GM21825 (cell line): ENCODE results near the gene FAM200C.

ENCODE experiments used
- ATAC-seq: cut with Tn5 transposase; IDR thresholded peaks from one replicate; pipeline ENCODE4 v1.9.1; 2021; ENCODE audit warnings: mild to moderate bottlenecking, moderate library complexity; ENCODE audit not compliant: unreplicated experiment

The FAM200C gene

DNA sequence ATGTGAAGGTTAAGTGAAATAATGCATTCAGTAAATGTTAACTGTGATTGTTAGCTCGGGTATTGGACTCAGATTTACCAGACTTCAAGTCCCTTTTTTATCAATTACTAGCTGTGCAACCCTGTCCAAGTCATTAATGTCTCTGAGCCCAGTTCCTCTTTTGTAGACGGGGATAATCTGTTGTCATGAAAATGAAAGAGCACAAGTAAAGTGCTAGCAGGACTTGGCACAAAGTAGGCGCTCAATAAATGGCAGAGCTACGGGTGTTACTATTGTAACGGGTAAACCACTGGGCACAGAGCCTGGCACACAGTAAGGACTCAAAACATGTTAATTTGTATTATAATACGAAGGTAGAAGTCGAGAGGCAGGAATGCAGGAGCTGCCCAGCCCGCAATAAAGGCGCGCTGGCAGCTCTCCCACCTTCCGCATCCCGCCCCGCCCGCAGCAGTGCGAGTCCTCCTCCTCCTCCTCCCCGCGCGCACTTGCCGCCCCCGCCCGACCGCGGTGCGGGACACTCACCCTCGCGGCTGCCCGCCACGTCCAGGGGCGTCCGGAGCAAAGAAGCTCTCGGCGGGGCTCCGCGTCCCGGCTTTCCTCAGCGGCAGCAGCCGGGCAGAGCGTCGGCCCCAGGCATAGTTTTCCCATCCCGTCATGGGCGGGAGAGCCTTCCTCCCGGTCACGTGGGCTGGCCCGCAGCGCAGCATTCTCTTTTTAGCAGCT is 29.7 kb downstream of the FAM200C start, which contains the start of gene C1QTNF2:
TSS of gene C1QTNF2 (minus strand) at position 637 of the 723 bp plus-strand sequence. CDS start 15,615 bp downstream, outside the sequence.
- ATAC-seq, result no peak

DNA sequence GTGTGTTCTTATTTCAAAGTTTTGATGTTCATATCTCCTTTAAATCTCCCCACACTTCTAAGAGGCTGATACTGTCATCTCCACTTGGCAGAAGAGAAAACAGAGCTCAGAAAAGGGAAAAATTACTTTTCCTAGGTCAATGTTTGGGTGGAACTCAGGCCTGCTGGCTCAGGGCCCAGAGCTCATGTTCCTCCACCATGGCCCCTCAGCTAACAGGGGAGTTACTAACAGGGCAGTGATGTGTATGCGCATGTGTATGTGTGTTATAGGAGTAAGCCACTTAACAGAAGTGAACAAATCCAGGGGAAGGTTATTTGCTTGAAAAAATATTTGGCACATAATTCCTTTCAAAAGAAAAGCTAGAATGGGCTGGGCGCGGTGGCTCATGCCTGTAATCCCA is 32.0 kb downstream of the FAM200C start:
- no peak for ATAC-seq

DNA sequence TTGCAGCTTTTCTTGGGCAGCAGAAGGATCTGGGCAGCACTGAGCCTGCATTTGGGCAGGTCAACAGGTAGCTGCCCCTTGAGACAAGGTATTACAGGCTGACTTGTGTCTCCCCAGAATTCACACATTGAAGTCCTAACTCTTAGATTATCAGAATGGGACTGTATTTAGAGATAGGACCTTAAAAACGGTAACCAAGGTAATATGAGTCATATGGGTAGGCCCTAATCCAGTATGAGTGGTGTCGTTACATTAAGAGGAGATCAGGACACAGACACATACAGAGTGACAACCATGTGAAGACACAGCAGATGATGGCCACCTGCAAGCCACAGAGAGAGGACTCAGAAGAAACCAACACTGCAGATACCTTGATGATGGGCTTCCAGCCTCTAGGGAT is 32.6 kb downstream of the FAM200C start:
- no peak for ATAC-seq

DNA sequence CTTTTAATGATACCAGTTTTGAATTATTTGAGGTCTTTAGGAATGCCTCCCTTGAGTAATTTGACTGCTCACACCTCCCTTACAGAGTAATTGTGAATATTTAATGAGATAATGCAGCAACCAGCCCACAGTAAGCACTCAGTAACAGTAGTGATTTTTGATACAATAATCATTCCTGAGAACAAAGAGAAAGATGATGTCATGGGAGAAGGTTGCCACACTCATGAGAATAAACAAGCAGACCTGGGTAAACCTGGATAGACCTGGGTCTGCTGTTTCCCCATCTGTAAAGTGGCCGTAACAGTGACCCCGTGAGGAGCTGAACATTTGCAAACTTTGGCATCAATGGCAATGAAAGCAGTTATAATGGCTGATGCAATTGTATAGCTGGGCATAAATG is 33.6 kb downstream of the FAM200C start:
- no peak for ATAC-seq

DNA sequence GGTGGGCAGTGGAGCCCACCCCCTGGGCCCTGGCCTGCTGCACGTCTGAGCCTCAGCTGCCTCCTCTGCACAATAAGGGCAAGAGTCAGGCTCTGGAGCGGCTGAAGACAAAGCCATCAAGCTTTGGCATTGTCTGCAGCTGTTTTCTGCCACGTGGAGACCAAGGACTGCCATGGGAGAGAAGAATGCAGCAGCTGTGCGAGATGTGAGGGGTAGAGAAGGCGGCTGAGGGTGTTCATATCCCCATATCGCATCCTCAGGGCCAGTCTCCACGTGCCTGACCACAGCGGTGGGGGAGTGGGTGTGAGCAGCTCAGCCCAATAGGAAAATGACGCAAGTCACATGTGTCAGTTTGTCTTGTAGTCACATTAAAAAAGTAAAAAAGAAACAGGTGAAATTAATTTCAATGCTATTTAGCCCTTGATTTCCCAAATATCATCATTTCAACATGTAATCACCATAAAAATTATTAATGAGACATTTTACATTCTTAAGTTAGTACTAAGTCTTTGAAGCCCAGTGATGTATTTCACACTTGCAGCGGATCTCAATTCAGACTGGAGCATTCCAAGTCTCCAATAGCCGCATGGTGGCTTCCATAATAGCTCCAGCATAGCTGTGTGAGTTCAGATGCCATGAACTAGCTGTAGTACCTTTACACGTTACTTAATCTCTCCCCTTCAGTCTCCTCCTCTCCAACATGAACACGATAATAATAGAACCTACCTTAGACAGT is 36.0 kb downstream of the FAM200C start:
- no peak for ATAC-seq

DNA sequence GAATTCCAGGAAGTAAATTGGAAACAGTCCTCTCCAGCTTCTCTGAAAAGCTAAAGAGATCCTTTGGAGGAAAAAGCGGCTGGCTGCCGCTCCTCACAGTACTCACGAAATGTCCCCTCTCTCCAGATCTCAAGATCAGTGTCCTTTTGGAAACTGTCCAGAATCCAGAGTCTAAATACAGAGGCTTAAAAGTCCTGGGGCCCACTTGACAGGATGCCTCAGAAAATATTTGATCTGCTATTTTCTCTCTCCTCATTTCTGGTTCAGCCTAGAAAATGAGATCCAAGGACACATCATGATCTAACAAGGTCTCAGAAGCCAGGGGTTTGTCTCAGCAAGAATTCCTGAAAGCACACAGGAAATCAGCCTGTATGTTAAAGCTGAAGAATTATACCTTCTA is 36.6 kb downstream of the FAM200C start:
- no peak for ATAC-seq

DNA sequence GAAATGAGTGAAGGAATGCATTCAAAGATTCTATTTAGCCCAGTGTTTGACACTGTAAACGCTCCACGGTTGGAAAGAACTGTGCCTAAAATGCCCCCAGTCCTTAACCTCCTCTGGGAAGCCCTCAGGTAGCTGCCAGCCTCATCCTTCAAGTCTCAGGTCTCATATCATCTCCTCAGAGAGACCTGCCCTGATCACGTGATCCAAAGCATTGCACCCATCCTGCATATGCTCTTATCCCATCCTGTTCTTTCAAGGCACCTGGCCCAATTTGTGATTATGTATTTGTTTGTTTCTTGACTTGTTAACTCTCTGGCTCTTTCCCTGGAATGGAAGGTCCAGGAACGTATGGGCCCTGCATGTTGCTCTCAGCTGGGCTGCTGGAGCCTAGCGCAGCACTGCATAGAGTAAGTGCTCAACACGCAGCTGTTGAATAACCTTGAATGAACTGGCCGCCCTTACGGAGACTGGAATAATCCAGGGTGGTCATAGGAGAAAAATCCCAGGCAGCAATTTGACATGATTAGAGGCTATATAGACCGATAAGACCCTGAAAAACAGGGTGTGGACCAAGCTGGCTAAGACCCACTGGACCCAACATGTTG is 38.1 kb downstream of the FAM200C start:
- no peak for ATAC-seq

DNA sequence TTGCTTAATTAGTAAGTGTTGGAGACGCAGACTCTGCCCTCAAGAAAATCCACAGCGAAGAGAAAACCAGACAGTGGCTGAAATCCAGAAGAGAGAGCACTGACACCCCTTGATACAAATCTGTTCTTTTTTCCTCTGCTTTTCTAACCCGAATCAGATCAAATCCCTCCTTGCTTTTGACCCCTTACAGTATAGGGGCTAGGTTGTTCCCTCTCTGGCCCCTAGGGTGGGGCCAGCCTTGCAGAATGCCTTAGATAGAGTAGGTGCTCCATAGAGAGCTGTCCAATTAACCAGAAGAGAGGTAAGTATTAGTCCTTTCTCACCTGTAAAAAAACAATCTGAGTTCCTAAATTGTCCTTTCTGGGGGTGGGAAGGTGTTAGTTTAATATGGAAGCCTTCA is 39.5 kb downstream of the FAM200C start:
- ATAC-seq, result no peak

DNA sequence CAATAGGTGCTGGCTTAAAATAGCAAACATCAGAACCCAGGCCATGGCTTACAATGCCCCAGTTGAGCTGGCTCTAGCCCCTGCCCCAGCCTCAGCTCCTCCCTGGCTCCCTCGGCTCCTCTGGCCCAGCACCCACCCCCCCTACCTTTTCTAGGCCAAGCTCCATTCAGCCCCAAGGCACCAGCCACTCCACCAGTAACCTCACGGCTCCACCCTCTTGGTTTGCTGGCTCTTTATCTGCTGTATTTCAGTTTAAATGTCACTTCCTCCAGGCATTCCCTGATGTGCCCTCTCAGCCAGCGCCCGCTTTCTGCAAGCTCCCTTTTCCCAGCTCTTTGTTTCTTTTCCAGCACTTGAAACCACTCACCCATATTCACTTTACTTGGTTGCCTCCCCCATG is 40.0 kb downstream of the FAM200C start:
- no peak for ATAC-seq

DNA sequence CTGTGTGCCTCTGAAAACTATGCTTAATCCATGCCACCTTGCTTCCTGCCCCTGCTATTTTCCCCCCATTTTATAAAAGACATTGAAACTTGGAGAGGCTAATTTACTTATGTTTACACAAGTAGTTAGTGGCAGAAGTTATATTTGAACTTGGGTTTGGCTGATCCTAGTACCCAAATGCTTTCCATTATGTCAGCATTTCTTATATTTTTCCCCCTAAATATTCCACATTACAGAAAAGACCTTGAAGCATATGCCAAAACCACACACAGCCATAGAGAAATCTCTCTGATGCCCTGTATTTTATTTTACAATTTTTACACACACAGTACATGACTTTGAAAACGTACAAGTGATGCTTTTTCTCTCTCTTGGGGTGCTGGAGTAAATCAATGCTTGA is 40.6 kb downstream of the FAM200C start:
- no peak for ATAC-seq

DNA sequence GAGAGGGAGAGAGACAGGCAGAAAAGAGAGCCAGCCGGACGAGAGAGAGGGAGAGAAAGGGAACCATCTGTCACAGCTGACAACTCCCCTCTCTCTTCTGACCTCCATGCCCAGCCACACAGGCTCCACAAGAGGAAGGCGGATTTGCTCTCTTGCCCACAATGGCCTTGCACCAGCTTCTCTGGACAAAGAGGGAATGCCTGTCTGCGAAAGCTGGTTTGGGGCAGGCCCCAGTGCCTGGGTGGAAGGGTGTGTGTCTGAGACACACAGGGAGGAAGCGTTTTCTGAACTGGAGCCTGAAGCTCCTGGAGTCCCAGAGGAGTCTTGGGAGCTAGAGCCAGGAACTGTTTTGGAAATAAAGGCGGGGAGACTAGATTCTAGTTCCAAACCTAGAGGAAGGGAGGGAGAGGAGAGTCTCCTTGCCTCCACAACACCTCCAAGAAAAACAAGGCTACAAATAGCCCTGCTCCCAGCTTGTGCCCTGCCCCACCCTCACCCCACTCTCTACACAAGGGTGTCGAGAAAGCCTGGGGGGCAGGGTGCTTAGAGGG is 41.9 kb downstream of the FAM200C start:
- no peak for ATAC-seq

DNA sequence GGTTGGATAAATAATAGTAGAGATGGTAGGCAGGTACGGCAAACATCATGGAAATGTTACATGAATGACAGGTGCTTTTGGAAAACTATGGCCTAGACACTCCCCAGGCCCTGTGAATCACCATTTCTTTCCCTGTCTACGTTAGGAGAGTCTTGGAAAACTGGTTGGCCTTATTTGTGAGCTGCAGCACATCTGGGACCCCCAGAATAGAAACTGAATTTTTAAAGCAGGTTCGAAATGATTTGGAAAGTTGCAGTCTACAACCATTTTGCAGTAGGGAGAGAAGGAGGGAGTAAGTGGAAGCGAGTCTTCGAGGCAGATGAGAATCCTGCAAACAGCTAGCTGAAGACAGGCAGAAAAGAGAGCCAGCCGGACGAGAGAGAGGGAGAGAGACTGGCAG is 42.5 kb downstream of the FAM200C start:
- no peak for ATAC-seq

DNA sequence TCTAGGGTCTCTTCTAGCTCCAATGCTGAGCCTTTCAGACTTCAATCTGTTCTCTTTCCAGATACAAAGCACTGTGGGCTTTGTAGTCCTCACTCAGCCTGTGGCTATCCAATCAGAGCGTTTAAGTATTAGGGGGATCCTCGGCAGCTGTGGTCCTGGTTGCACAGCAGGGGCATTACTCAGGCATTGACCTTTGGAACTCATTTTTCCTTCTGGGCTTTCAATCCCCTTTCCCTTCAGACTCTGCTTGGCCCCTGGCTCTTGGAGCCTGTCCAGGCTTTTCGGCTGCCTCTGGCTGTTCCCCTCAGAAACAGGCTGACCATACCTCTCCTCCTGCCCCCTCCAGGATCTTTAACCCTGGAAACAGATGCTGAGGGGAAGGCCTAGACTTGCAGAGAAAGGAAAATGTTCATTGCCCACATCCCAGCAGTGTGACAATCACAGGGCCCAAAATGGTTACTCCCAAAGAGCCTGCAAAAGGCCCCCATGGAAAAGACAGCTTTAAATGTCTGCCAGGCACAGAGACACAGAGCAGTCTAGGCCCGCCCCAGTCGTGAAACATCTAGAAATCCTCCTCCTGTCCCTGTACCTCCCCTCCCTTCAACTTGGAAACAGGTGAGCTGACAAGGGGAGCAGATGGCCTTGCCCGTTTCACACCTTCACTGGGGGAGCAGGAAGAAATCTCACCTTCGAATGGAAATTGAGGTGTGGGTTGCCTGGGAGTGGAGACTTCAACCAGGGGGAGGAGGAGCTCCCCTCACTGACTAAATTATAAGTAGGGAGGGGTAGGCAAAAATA is 43.1 kb downstream of the FAM200C start:
- ATAC-seq, result no peak

DNA sequence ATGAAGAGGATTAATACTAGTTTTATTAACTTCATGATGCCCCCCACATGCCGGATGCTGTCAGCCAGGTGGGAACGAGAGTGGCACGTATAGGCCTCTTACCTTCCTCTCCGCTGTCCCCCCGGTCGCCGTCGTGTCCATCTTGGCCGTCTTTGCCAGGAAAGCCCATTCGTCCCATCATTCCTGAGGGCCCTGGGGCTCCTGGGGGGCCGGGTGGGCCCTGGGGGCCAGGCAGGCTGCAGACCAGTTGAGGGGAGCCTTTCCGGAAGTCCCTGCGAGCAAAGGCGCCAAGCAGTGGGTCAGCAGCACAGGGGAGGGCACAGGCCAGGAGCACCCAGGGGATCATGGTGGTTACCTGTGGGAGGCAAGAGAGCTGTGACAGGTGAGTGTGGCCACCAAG is 45.2 kb downstream of the FAM200C start:
- ATAC-seq, result no peak

DNA sequence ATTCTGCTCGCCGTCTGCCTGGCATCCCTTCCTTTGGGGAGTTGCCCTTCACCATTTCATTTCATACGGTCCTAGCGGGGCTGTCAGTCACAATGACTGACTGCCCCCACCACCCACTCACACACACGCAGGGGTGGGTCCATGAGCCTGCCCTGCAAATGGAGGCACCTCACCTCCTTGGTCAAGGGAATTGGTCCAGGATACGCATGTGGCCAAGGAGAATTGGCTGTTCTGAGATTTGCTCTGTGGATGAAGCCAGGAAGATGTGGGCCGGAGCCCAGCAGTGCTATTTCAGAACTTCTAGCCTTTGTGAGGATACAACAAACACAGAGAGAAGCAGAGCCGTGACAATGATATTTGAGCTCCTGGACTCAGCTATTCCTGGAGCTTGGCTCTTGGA is 46.5 kb downstream of the FAM200C start:
- no peak for ATAC-seq

DNA sequence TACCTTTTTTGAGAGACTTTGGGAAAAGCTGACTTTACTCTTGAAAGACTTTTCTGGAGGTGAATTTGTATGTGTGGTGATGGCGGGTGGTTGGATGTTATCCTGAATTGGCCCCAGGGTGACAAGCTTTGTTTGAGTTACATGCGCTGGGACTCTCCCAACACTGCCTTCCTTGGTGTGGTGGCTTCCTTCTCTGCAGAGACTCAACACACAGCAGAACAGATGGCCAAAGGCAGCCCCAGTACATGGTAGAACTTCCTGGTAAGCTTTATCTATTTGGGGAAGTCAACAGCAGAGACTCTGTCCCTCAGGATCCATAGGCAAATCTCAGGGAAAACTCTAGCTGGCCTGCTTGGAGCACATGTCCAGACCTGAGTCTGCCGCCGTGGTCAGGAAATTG is 47.5 kb downstream of the FAM200C start:
- no peak for ATAC-seq

DNA sequence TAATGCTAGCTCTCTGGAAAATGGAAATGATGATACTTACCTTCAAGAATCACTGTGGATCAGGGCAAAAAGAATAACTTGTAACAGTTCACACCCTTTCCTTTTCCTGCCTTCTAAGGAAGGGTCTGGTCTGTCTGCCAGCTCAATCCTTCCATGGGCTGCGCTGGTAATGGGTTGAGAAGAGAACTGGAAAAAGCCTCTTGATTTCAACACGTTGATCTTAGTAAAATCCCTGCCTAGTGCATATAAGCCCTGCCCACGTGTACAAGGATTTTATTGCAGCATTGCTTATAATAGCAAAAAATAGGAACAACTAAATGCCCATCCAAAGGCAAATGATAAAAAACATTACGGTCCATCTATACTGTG is 49.9 kb downstream of the FAM200C start:
- ATAC-seq, result no peak

DNA sequence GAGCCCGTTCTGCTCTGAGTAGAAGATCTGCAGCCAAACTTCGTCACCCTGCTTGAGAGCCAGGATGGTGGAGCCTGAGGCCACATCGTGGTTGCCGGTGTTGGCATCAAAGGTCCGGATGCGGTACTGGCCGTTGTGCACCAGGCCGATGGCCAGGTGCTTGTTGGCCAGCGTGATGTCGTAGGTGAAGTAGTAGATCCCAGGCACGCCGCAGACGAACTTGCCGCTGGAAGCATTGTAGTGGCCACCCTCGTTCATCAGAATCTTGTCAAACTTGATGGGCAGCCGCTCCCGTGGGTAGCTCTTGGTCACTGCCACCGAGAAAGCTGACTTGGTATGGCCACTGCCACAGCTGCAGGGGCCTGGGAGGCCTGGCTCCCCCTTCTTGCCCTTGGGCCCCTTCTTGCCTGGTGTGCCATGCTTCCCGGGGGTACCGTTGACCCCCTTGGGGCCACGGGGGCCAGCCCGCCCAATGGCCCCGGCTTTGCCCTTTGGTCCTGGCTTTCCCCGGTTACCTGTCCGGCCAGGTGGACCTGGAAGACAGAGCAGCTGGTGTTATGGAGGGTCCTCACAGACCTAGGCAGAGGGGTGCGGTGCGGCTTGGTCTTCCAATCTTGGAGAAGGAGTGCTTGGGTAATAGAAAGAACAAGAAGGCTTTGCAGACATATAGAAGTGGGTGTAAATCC is 50.5 kb downstream of the FAM200C start:
- ATAC-seq, result no peak

DNA sequence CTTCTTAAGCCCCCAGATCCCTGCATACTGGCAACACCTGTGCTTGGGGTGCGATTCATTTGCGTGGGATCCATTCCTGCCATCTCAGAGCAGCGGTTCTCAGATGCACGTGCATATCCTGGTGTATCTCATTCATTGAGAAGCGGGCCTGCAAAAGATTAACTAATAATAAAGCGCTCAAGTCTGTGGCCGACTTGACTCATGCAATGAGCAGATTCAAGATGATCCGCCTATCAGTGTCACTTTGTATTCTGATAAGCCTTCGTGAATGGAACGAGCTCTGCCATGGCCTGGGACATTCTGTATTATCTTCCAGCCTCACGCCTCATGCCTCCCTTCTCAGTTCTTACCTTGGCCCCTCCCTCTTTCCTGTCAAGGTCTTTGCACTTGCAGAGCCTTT is 51.8 kb downstream of the FAM200C start:
- ATAC-seq, result no peak

DNA sequence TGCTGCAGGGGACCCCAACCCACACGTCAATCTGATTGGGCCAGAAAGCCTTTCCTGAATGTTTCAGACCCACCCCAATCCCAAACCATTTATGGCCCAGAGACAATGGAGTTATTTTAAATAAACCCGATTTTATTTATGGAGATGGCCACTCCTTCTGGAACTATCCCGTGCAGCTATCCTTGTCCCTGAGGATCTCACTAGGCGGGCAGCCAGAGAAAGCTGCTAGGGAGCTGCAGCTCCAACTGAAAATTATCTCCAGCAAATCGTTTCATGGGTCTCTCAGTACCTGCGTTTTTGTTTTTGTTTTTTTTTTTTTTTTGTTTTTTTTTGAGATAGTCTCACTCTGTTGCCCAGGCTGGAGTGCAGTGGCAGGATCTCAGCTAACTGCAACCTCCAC is 52.4 kb downstream of the FAM200C start:
- no peak for ATAC-seq
